HG02943 (cell line): Measurements from ENCODE around the gene ZBTB7C.
A peak's percentile ranks its signal among the peaks of the same experiment; 100 is the strongest.
"Not testable (repeated sequence)": the region's sequence is repeated elsewhere in the genome, so short reads cannot be mapped to it uniquely, and the experiment has no call there.

Experiments used
- ATAC-seq: cut with Tn5 transposase; IDR thresholded peaks from one replicate; pipeline ENCODE4 v1.9.1; 2021; ENCODE audit warnings: mild to moderate bottlenecking, low read depth, moderate library complexity; ENCODE audit not compliant: unreplicated experiment

The ZBTB7C gene

DNA sequence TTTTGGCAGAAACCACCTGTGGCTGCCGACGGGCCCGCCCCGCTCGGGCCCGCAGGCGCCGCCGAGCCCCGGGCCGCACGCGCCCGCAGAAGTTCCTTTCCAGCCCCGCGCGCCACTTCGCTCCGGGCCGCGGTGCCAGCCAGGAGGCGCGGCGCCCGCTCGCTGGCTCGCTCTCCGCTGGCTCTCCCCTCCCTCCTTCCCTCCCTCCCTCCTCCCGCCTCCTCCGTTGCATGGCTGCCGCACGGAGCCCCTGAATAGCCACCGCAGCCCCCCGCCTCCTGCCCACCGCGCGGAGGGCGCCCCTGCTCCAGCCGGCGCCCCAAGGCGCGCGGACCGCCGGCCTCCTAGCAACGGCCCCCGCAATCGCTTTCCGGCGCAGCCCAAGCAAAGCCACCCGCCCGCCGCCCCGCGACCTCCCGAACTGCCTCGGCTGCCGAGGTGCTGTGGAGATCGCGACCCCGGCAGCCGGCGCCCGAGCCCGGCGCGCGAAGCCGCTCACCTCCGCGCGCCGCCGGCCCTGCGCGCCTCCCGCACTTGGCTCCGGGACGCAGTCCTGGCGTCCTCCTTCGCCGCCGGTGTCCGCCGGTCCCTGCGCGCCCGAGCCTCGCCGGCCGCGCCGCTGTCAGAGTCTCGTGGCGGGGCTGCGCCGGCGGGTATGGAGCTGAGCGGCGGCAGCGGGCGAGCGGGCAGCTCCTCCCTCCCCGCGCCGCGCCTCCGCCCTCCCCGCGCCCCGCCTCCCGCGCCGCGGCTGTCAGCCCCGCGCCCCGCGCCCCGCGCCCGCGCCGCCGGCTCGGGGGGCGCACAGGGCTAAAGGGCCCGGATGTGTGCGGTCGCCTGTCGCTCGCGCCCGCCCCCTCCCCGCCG is at the start of gene ZBTB7C:
ZBTB7C (minus strand) TSS at position 657 of the 864 bp plus-strand sequence.
- ATAC-seq = no peak

DNA sequence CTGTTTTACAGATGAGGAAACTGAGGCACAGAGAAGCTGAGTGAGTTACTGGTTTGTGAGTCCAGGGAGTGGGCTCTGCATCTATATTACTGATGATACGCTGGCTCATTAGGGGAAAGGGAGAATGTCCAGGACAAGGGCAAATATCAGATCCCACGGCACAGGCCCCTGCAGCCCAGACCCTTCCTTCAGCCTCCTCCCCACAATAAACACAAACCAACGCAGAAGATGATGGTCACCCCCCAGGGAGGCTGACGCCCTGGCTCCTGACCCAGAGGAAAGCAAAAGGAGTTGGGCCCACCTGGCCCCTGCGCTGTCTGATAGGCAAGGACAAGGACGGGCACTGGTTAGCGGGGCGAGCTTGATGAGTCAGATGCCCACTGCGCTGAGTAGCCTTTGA is 47.7 kb upstream of the ZBTB7C start:
- no peak for ATAC-seq

- no peak for ATAC-seq
Observed at GRCh38 chr18:48455555-48456478, 46.6 kb upstream of the ZBTB7C start.

DNA sequence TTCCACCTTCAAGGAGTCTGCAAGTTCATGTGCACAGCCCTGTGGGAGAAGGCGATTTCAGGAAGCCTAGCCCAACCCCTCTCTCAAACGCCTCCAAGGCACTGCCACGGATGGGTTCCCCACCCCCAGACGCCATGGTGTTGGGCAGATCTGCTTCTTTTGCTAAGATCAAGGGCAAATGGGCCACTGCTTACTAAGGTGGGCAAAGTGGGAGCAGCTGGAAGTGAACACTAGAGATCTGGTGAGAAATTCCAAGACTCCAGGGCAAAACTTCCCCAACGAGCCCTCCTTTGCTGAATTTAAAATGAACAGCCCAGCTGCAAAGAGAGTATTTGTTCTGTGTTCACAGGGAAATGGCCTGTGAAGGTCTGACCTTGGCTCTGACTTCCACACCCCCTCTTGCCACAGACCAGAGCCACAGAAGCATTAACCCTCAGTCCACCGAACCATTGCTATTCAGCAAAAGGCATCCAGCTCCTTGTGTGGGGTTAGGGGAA is 45.1 kb upstream of the ZBTB7C start:
- ATAC-seq = no peak

- ATAC-seq = no peak
Observed at GRCh38 chr18:48453330-48454066, 44.3 kb upstream of the ZBTB7C start.

DNA sequence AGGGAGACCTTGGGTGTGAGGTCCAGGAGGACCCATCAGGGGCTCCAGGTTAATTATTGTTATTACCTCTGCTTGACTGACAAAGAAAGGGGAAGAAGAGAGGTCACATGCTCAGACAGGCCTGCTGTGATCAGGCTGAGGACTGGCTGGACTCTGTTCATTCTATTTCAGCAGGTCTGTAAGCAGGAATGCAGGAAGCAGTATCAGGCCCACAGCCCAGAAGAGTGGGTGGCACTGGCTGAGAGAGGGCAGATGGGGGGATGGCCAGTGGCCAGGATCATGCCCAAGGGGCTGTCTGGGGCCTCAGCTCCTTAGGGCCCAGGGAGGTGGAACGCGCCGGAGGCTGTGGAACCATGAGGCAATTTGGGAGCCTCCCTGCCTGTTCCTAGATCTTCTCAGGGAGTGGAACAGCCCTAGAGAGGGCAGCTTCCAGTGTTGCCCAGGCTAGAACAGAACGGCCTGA is 43.7 kb upstream of the ZBTB7C start:
- ATAC-seq = no peak

DNA sequence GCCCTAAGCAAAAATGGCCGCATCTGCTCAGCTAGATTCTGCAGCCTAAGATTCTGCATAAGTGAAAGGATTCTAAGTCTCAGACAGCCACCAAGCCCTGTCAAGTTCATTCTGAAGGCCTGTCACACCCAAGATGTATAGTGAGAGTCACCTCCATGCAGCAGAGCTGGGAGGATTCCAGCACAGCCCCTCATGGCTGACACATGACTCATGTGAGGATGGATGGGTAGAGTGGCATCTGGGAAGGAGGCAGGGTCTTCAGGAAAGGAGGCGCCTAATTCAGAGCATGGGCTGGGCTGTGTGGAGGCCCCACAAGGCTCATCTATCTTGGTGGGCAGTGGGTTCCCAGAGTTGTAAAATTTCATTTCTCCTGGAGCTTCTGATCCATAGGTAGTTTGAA is 41.5 kb upstream of the ZBTB7C start:
- no peak for ATAC-seq

DNA sequence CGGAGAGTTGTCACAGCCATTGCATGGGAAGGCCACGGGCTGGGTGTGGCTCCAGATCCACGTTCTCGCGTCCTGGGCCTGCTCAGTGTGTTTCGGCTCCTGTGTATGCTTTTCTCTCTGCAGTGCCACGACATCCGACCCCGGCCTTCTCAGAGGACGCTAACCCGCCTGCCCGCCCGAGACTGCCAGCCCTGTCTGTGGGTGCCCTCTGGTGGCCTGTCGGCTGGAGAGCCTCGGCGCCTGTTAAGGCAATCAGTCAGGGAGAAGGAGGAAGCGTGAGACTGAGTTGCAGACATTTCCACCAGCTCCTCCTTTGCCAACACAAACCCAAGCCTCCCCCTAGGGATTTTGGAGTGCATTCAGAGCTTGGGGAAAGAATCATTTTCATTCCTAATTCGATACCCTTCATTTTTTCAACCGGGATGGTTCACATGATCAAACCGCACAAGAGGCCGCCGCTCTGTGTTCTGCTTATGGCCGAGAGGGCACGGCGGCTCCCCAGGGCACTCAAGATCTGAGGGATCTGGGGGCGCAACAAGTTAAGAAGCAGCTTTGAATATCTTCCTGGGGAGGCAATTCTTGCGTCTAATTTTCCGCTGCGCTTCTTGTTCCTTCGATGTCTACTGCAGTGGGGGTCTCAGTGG is 37.5 kb upstream of the ZBTB7C start:
- ATAC-seq = peak; percentile 57

DNA sequence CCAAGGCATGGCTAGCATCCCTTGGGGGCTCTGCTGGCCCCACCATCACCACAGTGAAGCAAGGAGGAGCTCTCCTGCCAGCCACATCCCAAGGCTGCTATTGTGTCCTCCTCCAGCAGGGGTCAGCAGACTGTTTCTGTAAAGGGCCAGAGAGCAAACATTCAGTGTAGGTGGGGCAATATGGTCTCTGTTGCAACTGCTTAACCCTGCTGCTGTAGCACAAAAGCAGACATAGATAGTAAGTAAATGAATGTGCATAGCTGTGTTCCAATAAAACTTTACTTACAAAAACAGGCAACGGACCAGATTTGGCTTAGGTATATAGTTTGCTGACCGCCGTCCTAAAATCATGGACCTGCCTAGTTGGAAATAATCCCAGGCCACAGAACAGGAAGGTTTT is 36.4 kb upstream of the ZBTB7C start:
- peak; percentile 66 for ATAC-seq

GRCh38 chr18:48442761-48443160 is 33.6 kb upstream of the ZBTB7C start:
- no peak for ATAC-seq

DNA sequence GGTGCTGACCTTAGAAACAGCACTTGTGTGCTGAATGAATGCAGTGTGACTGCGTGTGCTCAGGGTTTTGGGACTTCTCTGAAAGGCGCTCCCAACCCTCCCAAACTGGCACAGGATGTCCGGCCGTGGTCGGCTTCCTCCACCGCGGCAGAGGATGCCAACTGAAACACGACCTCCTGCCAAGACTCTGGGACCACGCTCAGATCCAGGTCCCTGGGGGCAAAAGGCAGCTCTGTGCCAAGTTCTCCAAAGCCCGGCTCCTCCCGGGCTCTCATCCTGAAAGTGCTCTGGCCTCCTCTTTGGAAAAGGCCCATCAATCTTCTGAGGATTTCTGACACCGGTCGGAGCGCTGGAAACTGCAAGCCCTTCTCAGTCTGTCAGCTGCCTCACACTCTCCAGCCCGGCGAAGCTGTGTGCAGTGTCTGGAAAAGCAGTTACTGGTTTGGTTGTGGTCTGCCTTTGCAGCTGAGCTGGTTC is 32.3 kb upstream of the ZBTB7C start:
- no peak for ATAC-seq

- ATAC-seq = no peak
Observed at GRCh38 chr18:48440924-48441323, 31.7 kb upstream of the ZBTB7C start.

DNA sequence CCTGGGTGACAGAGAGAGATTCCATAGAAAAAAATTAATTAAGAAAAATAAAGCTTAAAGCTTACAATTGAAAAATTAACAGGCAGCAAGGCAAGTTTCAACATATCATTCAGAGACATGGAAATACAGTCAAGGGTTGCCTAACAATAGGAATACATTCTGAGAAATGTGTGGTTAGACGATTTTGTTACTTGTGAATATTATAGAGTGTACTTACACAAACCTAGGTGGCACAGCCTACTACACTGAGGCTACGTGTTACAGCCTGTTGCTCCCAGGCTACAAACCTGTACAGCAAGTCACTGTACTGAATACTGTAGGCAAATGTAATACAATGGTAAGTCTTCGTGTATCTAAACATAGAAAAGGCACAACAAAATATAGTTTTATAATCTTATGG is 27.7 kb upstream of the ZBTB7C start:
- no peak for ATAC-seq

DNA sequence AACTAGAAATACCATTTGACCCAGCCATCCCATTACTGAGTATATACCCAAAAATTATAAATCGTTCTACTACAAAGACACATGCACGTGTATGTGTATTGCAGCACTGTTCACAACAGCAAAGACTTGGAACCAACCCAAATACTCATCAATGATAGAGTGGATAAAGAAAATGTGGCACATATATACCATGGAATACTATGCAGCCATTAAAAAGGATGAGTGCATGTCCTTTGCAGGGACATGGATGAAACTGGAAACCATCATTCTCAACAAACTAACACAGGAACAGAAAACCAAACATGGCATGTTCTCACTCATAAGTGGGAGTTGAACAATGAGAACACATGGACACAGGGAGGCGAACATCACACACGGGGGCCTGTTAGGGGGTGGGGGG is 25.2 kb upstream of the ZBTB7C start:
- ATAC-seq = not testable (repeated sequence)

- ATAC-seq = no peak
Observed at GRCh38 chr18:48433541-48433940, 24.4 kb upstream of the ZBTB7C start.

DNA sequence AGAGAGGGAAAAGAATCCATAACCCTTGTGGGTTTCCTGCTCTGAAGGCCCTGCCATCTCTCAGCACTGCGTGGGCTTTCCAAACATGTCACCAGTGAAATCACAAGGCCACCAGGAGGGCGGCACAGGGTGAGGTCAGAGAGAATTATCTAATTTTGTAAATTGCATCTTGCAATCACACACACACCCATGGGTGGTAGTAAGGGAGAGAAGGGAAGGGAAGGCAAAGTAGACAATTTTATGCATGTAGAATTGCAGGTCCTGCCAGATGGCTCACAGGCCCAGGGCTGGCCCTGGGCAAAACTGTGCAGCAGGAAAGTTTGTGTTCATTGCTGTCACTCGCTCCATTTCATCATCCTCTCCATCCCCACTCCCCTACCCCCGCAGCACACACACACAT is 21.0 kb upstream of the ZBTB7C start:
- ATAC-seq = no peak

GRCh38 chr18:48428475-48429177 is 19.4 kb upstream of the ZBTB7C start:
- no peak for ATAC-seq

- no peak for ATAC-seq
Observed at GRCh38 chr18:48422947-48423378, 13.8 kb upstream of the ZBTB7C start.
